Immature natural killer cell (primary cell): ENCODE data around the gene RAB3C. TPM values are rescaled to one million over a fixed set of nuclear protein-coding genes. Genes with fewer than 3 reads are reported as not detected.
A peak's percentile ranks its signal among the peaks of the same experiment; 100 is the strongest.

ENCODE experiments used
- DNase-seq, 3 donors: peaks; one replicate each; pipeline ENCODE4 v3.0.0; 2022; ENCODE audit warnings: mixed read lengths in 1 of 3
- H3K27ac Mint-ChIP-seq, 6 donors: one replicate each; pipeline ENCODE4 v1.8.0; 2020; ENCODE audit warnings: mixed read lengths in 6 of 6, mild to moderate bottlenecking in 5 of 6, inconsistent platforms in 4 of 6, moderate library complexity in 3 of 6
- H3K27me3 Mint-ChIP-seq, 3 donors: one replicate each; pipeline ENCODE4 v1.8.0; 2020 to 2021; ENCODE audit warnings: low read depth in 3 of 3, mild to moderate bottlenecking in 3 of 3, mixed read lengths in 3 of 3, moderate library complexity in 3 of 3, inconsistent platforms in 1 of 3
- H3K36me3 Mint-ChIP-seq, 3 donors: one replicate each; pipeline ENCODE4 v1.8.0; 2020; ENCODE audit warnings: mixed read lengths in 3 of 3, inconsistent platforms in 2 of 3, mild to moderate bottlenecking in 2 of 3
- H3K4me1 Mint-ChIP-seq, 2 donors: one replicate each; pipeline ENCODE4 v1.8.0; 2020; ENCODE audit warnings: inconsistent platforms in 2 of 2, mild to moderate bottlenecking in 2 of 2, mixed read lengths in 2 of 2, moderate library complexity in 1 of 2
- H3K4me3 Mint-ChIP-seq, 5 donors: one replicate each; pipeline ENCODE4 v1.8.0; 2020; ENCODE audit warnings: mild to moderate bottlenecking in 5 of 5, mixed read lengths in 5 of 5, inconsistent platforms in 3 of 5, moderate library complexity in 3 of 5
- H3K9me3 Mint-ChIP-seq, 6 donors: one replicate each; pipeline ENCODE4 v1.8.0; 2020; ENCODE audit warnings: mild to moderate bottlenecking in 6 of 6, mixed read lengths in 6 of 6, inconsistent platforms in 4 of 6, moderate library complexity in 3 of 6
- polyA plus RNA-seq, 3 donors: library from polyadenylated mRNA; unstranded; fragments of 300-500 nt; fragmentation: Illumina TruSeq; gene quantifications; one replicate each; pipeline ENCODE4 v1.2.3, GENCODE V29; 2021

Gene RAB3C
- polyA plus RNA-seq, 3 donors from 2014 or later = not detected

- Mint-ChIP-seq H3K4me1 (no peaks in the 10 kb centered on the region), H3K4me3 (no peak overlapping the region), H3K9me3 (no peaks in the 10 kb centered on the region), H3K36me3 (no peaks in the 10 kb centered on the region), H3K27me3 (peaks cover 4 to 10% (median 4%) of the 10 kb centered on the region in 3 donors), H3K27ac (no peak overlapping the region)
- no peak for DNase-seq
Measured at GRCh38 chr5:58852566-58852965, 269.7 kb downstream of the RAB3C start.

DNA sequence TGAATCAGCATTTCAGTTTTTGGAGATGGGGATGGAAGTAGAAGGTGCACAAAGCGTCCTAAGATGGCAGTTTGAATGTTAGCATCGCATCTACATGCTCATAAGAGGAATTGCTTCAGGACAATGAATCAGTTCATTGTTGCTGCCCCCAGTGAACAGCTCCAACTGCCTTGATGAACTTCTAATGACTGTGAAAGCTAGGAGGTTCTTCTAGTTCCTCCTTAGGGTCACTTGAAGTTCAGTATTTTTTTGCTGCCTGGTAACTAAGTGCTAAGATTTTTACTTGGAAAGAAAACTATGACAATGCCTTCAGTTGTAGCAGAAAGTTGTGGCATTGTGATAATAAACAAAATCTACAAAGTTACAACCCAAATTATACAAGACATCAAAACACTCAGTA, 271.6 kb downstream of the RAB3C start:
- H3K4me3 Mint-ChIP-seq = no peak overlapping the region
- peaks cover 4 to 9% (median 4%) of the 10 kb centered on the region in 3 donors for H3K27me3 Mint-ChIP-seq
- H3K27ac Mint-ChIP-seq = no peak overlapping the region
- no peaks in the 10 kb centered on the region for H3K4me1 Mint-ChIP-seq
- H3K36me3 Mint-ChIP-seq = no peaks in the 10 kb centered on the region
- H3K9me3 Mint-ChIP-seq = peaks cover 0 to 2% (median 0%) of the 10 kb centered on the region in 6 donors
- DNase-seq = no peak

GRCh38 chr5:58855851-58856739, 273.2 kb downstream of the RAB3C start:
- Mint-ChIP-seq H3K4me1 (no peaks in the 10 kb centered on the region), H3K27me3 (peaks cover 4 to 9% (median 4%) of the 10 kb centered on the region in 3 donors), H3K36me3 (no peaks in the 10 kb centered on the region), H3K4me3 (no peak overlapping the region), H3K27ac (no peak overlapping the region), H3K9me3 (peaks cover 0 to 2% (median 0%) of the 10 kb centered on the region in 6 donors)
- DNase-seq = no peak

DNA sequence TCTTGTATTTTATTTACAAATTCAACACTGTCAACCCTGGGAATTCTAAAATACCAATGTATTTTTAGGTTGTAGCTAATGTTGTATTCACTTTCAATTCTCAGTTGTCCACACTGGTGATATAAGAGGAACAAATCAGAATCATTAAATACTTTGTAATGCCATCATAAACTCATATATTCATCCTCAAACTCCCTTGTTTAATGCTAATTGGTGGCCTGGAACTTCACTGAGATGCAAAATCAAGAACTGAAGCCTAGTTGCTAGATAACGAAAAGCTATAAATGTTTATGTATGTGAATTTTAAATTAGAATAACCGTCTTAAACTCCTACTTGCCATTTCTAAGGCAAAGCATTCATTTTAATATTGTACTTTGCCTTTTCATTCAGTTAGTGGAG, 274.7 kb downstream of the RAB3C start:
- Mint-ChIP-seq H3K4me3 (no peak overlapping the region), H3K27ac (no peak overlapping the region), H3K9me3 (peaks cover 0 to 2% (median 0%) of the 10 kb centered on the region in 6 donors), H3K27me3 (peaks cover 0 to 3% (median 2%) of the 10 kb centered on the region in 3 donors), H3K4me1 (no peaks in the 10 kb centered on the region), H3K36me3 (no peaks in the 10 kb centered on the region)
- DNase-seq = no peak

- Mint-ChIP-seq H3K27me3 (peaks cover 0 to 3% (median 2%) of the 10 kb centered on the region in 3 donors), H3K4me1 (no peaks in the 10 kb centered on the region), H3K9me3 (peaks cover 0 to 2% (median 0%) of the 10 kb centered on the region in 6 donors), H3K36me3 (no peaks in the 10 kb centered on the region), H3K27ac (no peak overlapping the region), H3K4me3 (no peak overlapping the region)
- no peak for DNase-seq
Measured at GRCh38 chr5:58860680-58861079, 277.8 kb downstream of the RAB3C start.

GRCh38 chr5:58868931-58869330, 286.1 kb downstream of the RAB3C start:
- H3K4me3 Mint-ChIP-seq = no peak overlapping the region
- no peak overlapping the region for H3K27ac Mint-ChIP-seq
- DNase-seq = no peak
- H3K27me3 Mint-ChIP-seq = peaks cover 0 to 6% (median 4%) of the 10 kb centered on the region in 3 donors
- no peaks in the 10 kb centered on the region for H3K4me1 Mint-ChIP-seq
- no peaks in the 10 kb centered on the region for H3K36me3 Mint-ChIP-seq
- no peaks in the 10 kb centered on the region for H3K9me3 Mint-ChIP-seq

- H3K36me3 Mint-ChIP-seq = no peaks in the 10 kb centered on the region
- peaks cover 0 to 4% (median 3%) of the 10 kb centered on the region in 3 donors for H3K27me3 Mint-ChIP-seq
- no peak overlapping the region for H3K27ac Mint-ChIP-seq
- peaks cover 0 to 2% (median 0%) of the 10 kb centered on the region in 6 donors for H3K9me3 Mint-ChIP-seq
- DNase-seq = peak in 2 of 3 donors; percentile 8 to 18
- no peak overlapping the region for H3K4me3 Mint-ChIP-seq
- H3K4me1 Mint-ChIP-seq = no peaks in the 10 kb centered on the region
Measured at GRCh38 chr5:58871648-58872242, 288.9 kb downstream of the RAB3C start.

- H3K9me3 Mint-ChIP-seq = peaks cover 0 to 2% (median 0%) of the 10 kb centered on the region in 6 donors
- H3K4me3 Mint-ChIP-seq = no peak overlapping the region
- no peaks in the 10 kb centered on the region for H3K36me3 Mint-ChIP-seq
- peaks cover 2 to 7% (median 5%) of the 10 kb centered on the region in 3 donors for H3K27me3 Mint-ChIP-seq
- H3K4me1 Mint-ChIP-seq = no peaks in the 10 kb centered on the region
- no peak for DNase-seq
- H3K27ac Mint-ChIP-seq = no peak overlapping the region
Measured at GRCh38 chr5:58872670-58873273, 289.9 kb downstream of the RAB3C start.

DNA sequence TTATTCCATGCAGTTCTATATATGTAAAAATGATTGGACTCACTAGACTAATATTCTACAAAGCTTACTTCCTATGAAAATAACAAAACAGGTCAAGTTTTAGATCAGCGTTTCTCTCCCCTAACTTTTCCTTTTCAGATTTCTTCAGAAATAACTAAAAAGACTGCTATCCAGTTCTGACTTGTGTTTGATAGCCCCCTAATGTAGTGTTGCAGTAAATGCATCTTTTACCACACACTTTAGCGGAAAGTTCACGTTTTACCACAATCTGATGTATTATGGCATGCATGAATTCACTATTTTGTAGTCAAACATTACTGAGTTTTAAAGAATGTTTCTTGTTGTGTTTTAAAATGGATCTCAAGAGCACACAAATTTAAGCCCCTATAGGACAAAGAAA, 292.7 kb downstream of the RAB3C start:
- Mint-ChIP-seq H3K4me1 (no peaks in the 10 kb centered on the region), H3K4me3 (no peak overlapping the region), H3K27me3 (peaks cover 2 to 7% (median 5%) of the 10 kb centered on the region in 3 donors), H3K9me3 (peaks cover 0 to 2% (median 0%) of the 10 kb centered on the region in 6 donors), H3K27ac (no peak overlapping the region), H3K36me3 (no peaks in the 10 kb centered on the region)
- DNase-seq = no peak

GRCh38 chr5:58885260-58885659, 302.4 kb downstream of the RAB3C start:
- Mint-ChIP-seq H3K4me3 (no peak overlapping the region), H3K27me3 (peaks cover 0 to 2% (median 1%) of the 10 kb centered on the region in 3 donors), H3K27ac (no peak overlapping the region), H3K9me3 (no peaks in the 10 kb centered on the region), H3K36me3 (no peaks in the 10 kb centered on the region), H3K4me1 (peaks cover 6 to 7% of the 10 kb centered on the region in 2 donors)
- no peak for DNase-seq

- H3K27me3 Mint-ChIP-seq = peaks cover 0 to 2% (median 1%) of the 10 kb centered on the region in 3 donors
- H3K4me3 Mint-ChIP-seq = no peak overlapping the region
- H3K27ac Mint-ChIP-seq = peak overlapping the region in 1 of 6 donors; percentile 61
- H3K36me3 Mint-ChIP-seq = no peaks in the 10 kb centered on the region
- no peaks in the 10 kb centered on the region for H3K9me3 Mint-ChIP-seq
- DNase-seq = peak; percentile 54 to 68 (median 56)
- H3K4me1 Mint-ChIP-seq = peaks cover 7 to 9% of the 10 kb centered on the region in 2 donors
Measured at GRCh38 chr5:58886315-58887207, 303.7 kb downstream of the RAB3C start.

- H3K9me3 Mint-ChIP-seq = no peaks in the 10 kb centered on the region
- no peaks in the 10 kb centered on the region for H3K36me3 Mint-ChIP-seq
- H3K27ac Mint-ChIP-seq = peak overlapping the region in 2 of 6 donors; percentile 1 to 38
- no peak for DNase-seq
- H3K4me1 Mint-ChIP-seq = peaks cover 8 to 12% of the 10 kb centered on the region in 2 donors
- H3K4me3 Mint-ChIP-seq = no peak overlapping the region
- H3K27me3 Mint-ChIP-seq = peaks cover 0 to 3% (median 2%) of the 10 kb centered on the region in 3 donors
Measured at GRCh38 chr5:58887311-58887710, 304.4 kb downstream of the RAB3C start.
